Ovary (tissue), 9 donors: ENCODE measurements around the gene SIGMAR1. TPM values are rescaled to one million over a fixed set of nuclear protein-coding genes. Genes with fewer than 3 reads are reported as not detected.

Experiments
- DNase-seq, 5 donors: peaks; one replicate each; pipeline ENCODE4 v3.0.0-alpha.2; 2019 to 2020
- H3K27ac ChIP-seq, 2 donors: fragments of 200-600 bp; one replicate each; pipeline versions ENCODE4 v1.5.1 to v1.8.0; 2019 to 2022
- H3K27me3 ChIP-seq: fragments of 200-600 bp; one replicate; pipeline ENCODE4 v1.8.0; 2022
- H3K36me3 ChIP-seq: fragments of 200-600 bp; sonication (generic); one replicate; pipeline ENCODE4 v1.5.1; 2019
- H3K4me1 ChIP-seq: one replicate; pipeline ENCODE4 v1.8.1; 2013; ENCODE audit warnings: mild to moderate bottlenecking, moderate library complexity; ENCODE audit not compliant: insufficient read depth
- H3K4me3 ChIP-seq: fragments of 200-600 bp; sonication (generic); one replicate; pipeline ENCODE4 v1.5.1; 2017
- H3K9me3 ChIP-seq, 2 donors: fragments of 200-600 bp in 1 of 2; sonication (generic) in 1 of 2; one replicate each; pipeline versions ENCODE4 v1.5.1 to v1.8.1; 2013 to 2019; ENCODE audit warnings: mild to moderate bottlenecking in 1 of 2, moderate library complexity in 1 of 2
- CTCF ChIP-seq, 3 donors: fragments of 450-650 bp in 2 of 3; fragments of 200-600 bp in 1 of 3; IDR thresholded peaks; one replicate each; pipeline versions ENCODE4 v1.5.1 to v1.8.0; 2016 to 2022; ENCODE audit warnings: antibody characterized with exemption in 3 of 3, mild to moderate bottlenecking in 1 of 3
- EP300 ChIP-seq: sonication (generic); formaldehyde crosslinking; IDR thresholded peaks from one replicate; pipeline ENCODE4 v1.6.1; 2017; ENCODE audit warnings: antibody characterized with exemption
- POLR2A ChIP-seq: fragments of 450-650 bp; IDR thresholded peaks from one replicate; pipeline ENCODE4 v1.6.1; 2017; ENCODE audit warnings: antibody characterized with exemption, mild to moderate bottlenecking, moderate library complexity
- WGBS, 3 donors: extraction: QIAGEN DNeasy Blood & Tissue Kit in 1 of 3; methylation state at CpG; one replicate each; pipeline versions ENCODE4 v1.1.5 to v1.1.7; 2013 to 2017; 5-methylcytosine and 5-hydroxymethylcytosine counted together
- intact Hi-C, 4 donors: fragments of 100-400 bp; cut with DNase I; formaldehyde crosslinking; loops; one replicate each; pipeline versions ENCODE4 v1.11.0 to v1.15.1; 2022 to 2023
- polyA plus RNA-seq, 2 donors: library from polyadenylated mRNA; stranded (reverse); fragments of 200-250 nt in 1 of 2; fragments of 350-450 nt in 1 of 2; fragmentation: Illumina TruSeq in 1 of 2; extraction: RNeasy Lipid Tissue Mini Kit (QIAGEN cat#74804) in 1 of 2; gene quantifications; one replicate each; pipeline ENCODE4 v1.2.3, GENCODE V29; 2013 to 2014
- total RNA-seq, 7 donors: library from RNA; depleted of rRNA in 2 of 7; stranded (reverse); fragments of >200 nt in 2 of 7; fragmentation: NEBNext Ultra II Directional in 3 of 7; extraction: Animal tissue kit (Norgen Biotek cat#: 25700) in 3 of 7; gene quantifications; one replicate each; pipeline versions ENCODE4 v1.1.0 to v1.2.4, GENCODE V29; 2016 to 2023
- donor health status: DM: no; HTN: no; CAD: no; lungs with moderate emphysema.
- donor health status: DM: no; HTN: no; CAD: no.
- donor health status: Bipolar disorder and iron deficiency.
- donor health status: DM: yes; HTN: yes; CAD: no.
- donor health status: DM: no; HTN: no; CAD: no.
- donor health status: DM: yes; HTN: yes; CAD: no.

SIGMAR1 gene
- total and polyA plus RNA-seq, 9 donors: 47.2 to 92.4 (median 54.3) TPM

GRCh38 chr9:34633166-34633565 lies 4.4 kb downstream of the SIGMAR1 start:
- no peak for DNase-seq
- no peak for TF ChIP-seq POLR2A
- TF ChIP-seq CTCF (IDR thresholded peaks at IDR 0.05): no peak
- TF ChIP-seq EP300: no peak
- Histone ChIP-seq H3K27me3 (peaks cover under 1% of the 10 kb centered on the region), H3K4me3 (no peak overlapping the region), H3K4me1 (peaks cover 5% of the 10 kb centered on the region), H3K27ac (no peak overlapping the region), H3K36me3 (no peaks in the 10 kb centered on the region), H3K9me3 (no peaks in the 10 kb centered on the region)
- intact Hi-C loops: no loop called here
- 39 to 57% (median 43%) methylated on average over 5 of the region's 5 CpGs for WGBS, 3 donors

- H3K4me3 ChIP-seq: no peak overlapping the region
- no peak for TF ChIP-seq POLR2A
- no peak for TF ChIP-seq CTCF (IDR thresholded peaks at IDR 0.05)
- TF ChIP-seq EP300: no peak
- H3K4me1 ChIP-seq: peaks cover 2% of the 10 kb centered on the region
- no peak overlapping the region for H3K27ac ChIP-seq
- intact Hi-C loops: no loop called here
- no peaks in the 10 kb centered on the region for H3K9me3 ChIP-seq
- no peaks in the 10 kb centered on the region for H3K36me3 ChIP-seq
- H3K27me3 ChIP-seq: peaks cover 12% of the 10 kb centered on the region
- no peak for DNase-seq
- 19 to 32% (median 30%) methylated on average over 5 of the region's 5 CpGs for WGBS, 3 donors
Measured at GRCh38 chr9:34630402-34631154, 7.0 kb downstream of the SIGMAR1 start.

- intact Hi-C loops: no loop called here
- H3K27me3 ChIP-seq: peaks cover 12% of the 10 kb centered on the region
- no peaks in the 10 kb centered on the region for H3K9me3 ChIP-seq
- H3K4me1 ChIP-seq: peaks cover 4% of the 10 kb centered on the region
- no peak overlapping the region for H3K27ac ChIP-seq
- 18 to 26% (median 19%) methylated on average over 5 of the region's 5 CpGs for WGBS, 3 donors
- H3K36me3 ChIP-seq: no peaks in the 10 kb centered on the region
- DNase-seq: no peak
- H3K4me3 ChIP-seq: no peak overlapping the region
- TF ChIP-seq EP300 (no peak), CTCF (IDR thresholded peaks at IDR 0.05) (no peak), POLR2A (no peak)
Measured at GRCh38 chr9:34629491-34629808, 8.1 kb downstream of the SIGMAR1 start.

GRCh38 chr9:34628656-34629490 lies 8.7 kb downstream of the SIGMAR1 start, which contains the start of gene ARID3C:
TSS of gene ARID3C (minus strand) at chr9:34629066. CDS start at chr9:34628014, 1,052 bp downstream.
- Histone ChIP-seq H3K4me3 (peak within 1 kb of the TSS; percentile 11), H3K4me1 (peaks cover 4% of the 10 kb centered on the region), H3K27ac (no peak within 1 kb of the TSS), H3K27me3 (peaks cover 12% of the 10 kb centered on the region), H3K9me3 (no peaks in the 10 kb centered on the region), H3K36me3 (no peaks in the 10 kb centered on the region)
- TF ChIP-seq POLR2A: no peak
- no peak for TF ChIP-seq CTCF (IDR thresholded peaks at IDR 0.05)
- no peak for TF ChIP-seq EP300
- WGBS, 3 donors: 1 to 2% (median 2%) methylated on average over 47 to 69 of the region's 69 CpGs
- DNase-seq: peak in 1 of 5 donors; percentile 56
- intact Hi-C loops: no loop called here
